ENCODE results near the gene ACOT12. TPM values are rescaled to one million over a fixed set of nuclear protein-coding genes. Genes with fewer than 3 reads are reported as not detected.

The ACOT12 gene
- total and polyA plus RNA-seq, 2 of the 13 experiments (the other 11 are each of a cell fraction or from before 2014, with no cell fraction given): not detected

- POLR2A ChIA-PET: no interaction called here
- Histone ChIP-seq H3K27ac (ENCODE audit: extremely low read length, insufficient read depth, low read length) (no peak overlapping the region), H2AFZ (ENCODE audit: low read length) (no peak overlapping the region), H3K4me3 (replicated peaks in 1 of 3; ENCODE audit: insufficient read depth in 1 of 3, low read depth in 2 of 3, low read length in 3 of 3) (no peak overlapping the region), H3K27me3 (ENCODE audit: control insufficient read depth in 1 of 2, insufficient read depth in 2 of 2, low read length in 2 of 2) (no peaks in the 10 kb centered on the region), H3K9me3 (ENCODE audit: low read length) (no peaks in the 10 kb centered on the region), H3K36me3 (replicated peaks in 1 of 2; ENCODE audit: control insufficient read depth in 1 of 2, insufficient read depth in 2 of 2, low read length in 2 of 2) (no peaks in the 10 kb centered on the region), H4K20me1 (ENCODE audit: insufficient read depth, low read length) (no peaks in the 10 kb centered on the region), H3K79me2 (ENCODE audit: insufficient read depth, low read length) (no peaks in the 10 kb centered on the region), H3K9ac (ENCODE audit: insufficient read depth, low read depth, low read length) (no peak overlapping the region), H3K4me2 (ENCODE audit: low read depth, low read length) (no peak overlapping the region), H3K4me1 (ENCODE audit: insufficient read depth, low read length) (peaks cover 42% of the 10 kb centered on the region)
- intact Hi-C loops (cut with micrococcal nuclease; ENCODE audit: unreplicated experiment): no loop called here
- in situ Hi-C loops (cut with HindIII; ENCODE audit: extremely low pct_ligation_motif_present, low pct_unique_long_range_greater_than_20kb): no loop called here
- no peak for FAIRE-seq
- BruUV-seq (replicated peaks): no TSS peak
- ATAC-seq: no peak
- DNase-seq (ENCODE audit: low spot score): no peak
- TF ChIP-seq ZNF572 (CRISPR knock-in tag; IDR thresholded peaks at IDR 0.05) (no peak), HNRNPUL1 (IDR thresholded peaks at IDR 0.05; ENCODE audit: low read depth, low read length) (no peak), TBX2 (CRISPR knock-in tag; IDR thresholded peaks at IDR 0.05; ENCODE audit: borderline replicate concordance) (no peak), ZNF639 (CRISPR knock-in tag; conservative IDR thresholded peaks at IDR 0.05) (no peak), EP300 (IDR thresholded peaks at IDR 0.05; ENCODE audit: low read depth in 2 of 2, low read length in 2 of 2) (no peak), EP300 (CRISPR knock-in tag; IDR thresholded peaks at IDR 0.05; ENCODE audit: borderline replicate concordance) (no peak), DNMT1 (CRISPR knock-in tag; IDR thresholded peaks at IDR 0.05) (no peak), ZNF607 (CRISPR knock-in tag; IDR thresholded peaks at IDR 0.05; ENCODE audit: borderline replicate concordance) (no peak), TEAD2 (CRISPR knock-in tag; IDR thresholded peaks at IDR 0.05) (no peak)
- CTCF ChIA-PET (ENCODE audit: low intra/inter-chr PET ratio, low total read pairs): no interaction called here
Measured at GRCh38 chr5:81350507-81350906, 43.4 kb downstream of the ACOT12 start.

GRCh38 chr5:81349161-81349560, 44.8 kb downstream of the ACOT12 start:
- H3K9me3 ChIP-seq (ENCODE audit: low read length): no peaks in the 10 kb centered on the region
- no peak for ATAC-seq
- ChIA-PET POLR2A (no interaction called here), CTCF (ENCODE audit: low intra/inter-chr PET ratio, low total read pairs) (no interaction called here)
- FAIRE-seq: no peak
- 57% methylated on average over 4 of the region's 4 CpGs for WGBS (ENCODE audit: low lambda C conversion rate)
- in situ Hi-C loops (cut with HindIII; ENCODE audit: extremely low pct_ligation_motif_present, low pct_unique_long_range_greater_than_20kb) (no loop called here), intact Hi-C loops (cut with micrococcal nuclease; ENCODE audit: unreplicated experiment) (no loop called here)
- no peak overlapping the region for H3K4me2 ChIP-seq (ENCODE audit: low read depth, low read length)
- no peak overlapping the region for H2AFZ ChIP-seq (ENCODE audit: low read length)
- DNase-seq (ENCODE audit: low spot score): no peak
- no peak overlapping the region for H3K9ac ChIP-seq (ENCODE audit: insufficient read depth, low read depth, low read length)
- H3K79me2 ChIP-seq (ENCODE audit: insufficient read depth, low read length): no peaks in the 10 kb centered on the region
- no TSS peak for BruUV-seq (replicated peaks)
- H3K27ac ChIP-seq (ENCODE audit: extremely low read length, insufficient read depth, low read length): no peak overlapping the region
- no peaks in the 10 kb centered on the region for H3K36me3 ChIP-seq (replicated peaks in 1 of 2; ENCODE audit: control insufficient read depth in 1 of 2, insufficient read depth in 2 of 2, low read length in 2 of 2)
- H3K4me3 ChIP-seq (replicated peaks in 1 of 3; ENCODE audit: insufficient read depth in 1 of 3, low read depth in 2 of 3, low read length in 3 of 3): no peak overlapping the region
- no peaks in the 10 kb centered on the region for H3K27me3 ChIP-seq (ENCODE audit: control insufficient read depth in 1 of 2, insufficient read depth in 2 of 2, low read length in 2 of 2)
- H4K20me1 ChIP-seq (ENCODE audit: insufficient read depth, low read length): no peaks in the 10 kb centered on the region
- H3K4me1 ChIP-seq (ENCODE audit: insufficient read depth, low read length): peaks cover 36% of the 10 kb centered on the region
- no peak for TF ChIP-seq NR2C2 (CRISPR knock-in tag; IDR thresholded peaks at IDR 0.05; ENCODE audit: borderline replicate concordance)
- TF ChIP-seq EEA1 (CRISPR knock-in tag; IDR thresholded peaks at IDR 0.05; ENCODE audit: borderline replicate concordance): no peak
- TF ChIP-seq GATAD2A (CRISPR knock-in tag; IDR thresholded peaks at IDR 0.05): no peak
- TF ChIP-seq MXD1 (CRISPR knock-in tag; IDR thresholded peaks at IDR 0.05): no peak
